ENCODE measurements around the gene ZNF559. TPM values are rescaled to one million over a fixed set of nuclear protein-coding genes. Genes with fewer than 3 reads are reported as not detected.

ZNF559 gene
- total and polyA plus RNA-seq, 2 of the 8 experiments (the other 6 are each of a cell fraction or from before 2014, with no cell fraction given) = 10.2 to 17.6 TPM

DNA sequence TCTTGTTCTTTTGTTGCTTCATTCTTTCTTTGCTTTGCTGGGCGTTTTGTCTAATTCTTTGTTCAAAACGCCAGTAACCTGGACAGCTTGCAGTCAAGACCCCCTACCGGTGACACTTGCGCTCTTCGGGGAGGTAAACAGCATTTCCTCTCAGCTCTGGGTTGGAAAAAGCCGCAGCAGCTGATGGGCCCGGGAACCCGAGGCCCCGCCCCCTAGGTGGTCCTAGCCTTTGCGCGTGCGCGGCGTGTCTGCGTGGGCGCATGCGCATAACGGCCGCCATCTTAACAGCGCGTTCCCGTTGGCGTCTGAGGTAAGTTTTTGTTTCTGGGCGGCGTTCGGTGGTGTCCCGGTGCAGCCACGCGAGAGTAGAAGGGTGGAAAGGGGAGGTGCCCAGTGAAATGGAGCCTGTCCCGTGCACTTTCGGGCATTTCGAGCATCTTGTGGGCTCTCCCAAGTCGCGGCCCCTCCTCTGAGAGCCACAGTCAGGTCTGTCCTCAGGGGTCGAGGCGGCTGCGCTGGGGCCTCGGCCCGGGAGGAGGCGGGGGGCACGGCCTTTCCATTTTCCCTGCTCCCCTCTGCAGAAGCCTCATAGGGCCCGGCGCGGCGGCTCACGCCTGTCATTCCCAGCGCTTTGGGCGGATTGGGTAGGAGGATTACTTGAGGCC lies at the start of gene ZNF559 (continued):
- no peak for TF ChIP-seq RAD21 (IDR thresholded peaks at IDR 0.05 in 1 of 2, conservative IDR thresholded peaks at IDR 0.05 in 1 of 2; ENCODE audit: low read depth in 2 of 2, low read length in 2 of 2)
- peak; percentile 73 for TF ChIP-seq TAF1 (IDR thresholded peaks at IDR 0.05; ENCODE audit: low read depth, low read length)
- TF ChIP-seq SIN3A (conservative IDR thresholded peaks at IDR 0.05 in 1 of 2, IDR thresholded peaks at IDR 0.05 in 1 of 2; ENCODE audit: low read depth in 1 of 2, low read length in 2 of 2) = peak in 1 of 2 experiments; percentile 67; a peak in 2 of 4 replicates
- TF ChIP-seq, protein P1, sequence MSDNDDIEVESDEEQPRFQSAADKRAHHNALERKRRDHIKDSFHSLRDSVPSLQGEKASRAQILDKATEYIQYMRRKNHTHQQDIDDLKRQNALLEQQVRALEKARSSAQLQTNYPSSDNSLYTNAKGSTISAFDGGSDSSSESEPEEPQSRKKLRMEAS (IDR thresholded peaks at IDR 0.05) = no peak
- TF ChIP-seq, protein P2, sequence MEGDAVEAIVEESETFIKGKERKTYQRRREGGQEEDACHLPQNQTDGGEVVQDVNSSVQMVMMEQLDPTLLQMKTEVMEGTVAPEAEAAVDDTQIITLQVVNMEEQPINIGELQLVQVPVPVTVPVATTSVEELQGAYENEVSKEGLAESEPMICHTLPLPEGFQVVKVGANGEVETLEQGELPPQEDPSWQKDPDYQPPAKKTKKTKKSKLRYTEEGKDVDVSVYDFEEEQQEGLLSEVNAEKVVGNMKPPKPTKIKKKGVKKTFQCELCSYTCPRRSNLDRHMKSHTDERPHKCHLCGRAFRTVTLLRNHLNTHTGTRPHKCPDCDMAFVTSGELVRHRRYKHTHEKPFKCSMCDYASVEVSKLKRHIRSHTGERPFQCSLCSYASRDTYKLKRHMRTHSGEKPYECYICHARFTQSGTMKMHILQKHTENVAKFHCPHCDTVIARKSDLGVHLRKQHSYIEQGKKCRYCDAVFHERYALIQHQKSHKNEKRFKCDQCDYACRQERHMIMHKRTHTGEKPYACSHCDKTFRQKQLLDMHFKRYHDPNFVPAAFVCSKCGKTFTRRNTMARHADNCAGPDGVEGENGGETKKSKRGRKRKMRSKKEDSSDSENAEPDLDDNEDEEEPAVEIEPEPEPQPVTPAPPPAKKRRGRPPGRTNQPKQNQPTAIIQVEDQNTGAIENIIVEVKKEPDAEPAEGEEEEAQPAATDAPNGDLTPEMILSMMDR (IDR thresholded peaks at IDR 0.05; ENCODE audit: control extremely low read depth in 1 of 3, insufficient read depth in 1 of 3, low read depth in 1 of 3, low read length in 3 of 3) = peak; percentile 23 to 28 (median 23); a peak in 3 of 4 replicates
- TF ChIP-seq CHD2 (IDR thresholded peaks at IDR 0.05; ENCODE audit: low read length) = peak; percentile 92
- TF ChIP-seq BACH1 (IDR thresholded peaks at IDR 0.05; ENCODE audit: low read length) = 0 out of 2 replicates have a peak, but pooled peaks have one; percentile 12
- peak; percentile 78 for TF ChIP-seq TBP (IDR thresholded peaks at IDR 0.05; ENCODE audit: low read depth, low read length)
- no peak for TF ChIP-seq GABPA (IDR thresholded peaks at IDR 0.05; ENCODE audit: borderline replicate concordance, insufficient read depth, low read length)
- peak; percentile 57 for TF ChIP-seq ASH2L (IDR thresholded peaks at IDR 0.05; ENCODE audit: low read length)
- TF ChIP-seq POLR2A (IDR thresholded peaks at IDR 0.05; ENCODE audit: control extremely low read depth in 1 of 2, low read depth in 2 of 2, low read length in 2 of 2) = peak in 1 of 2 experiments; percentile 70; a peak in 2 of 3 replicates

All from H1 (cell line).